ENCODE data around the gene USP12.
"Not testable (repeated sequence)": the region's sequence is repeated elsewhere in the genome, so short reads cannot be mapped to it uniquely, and the experiment has no call there.

USP12 gene

DNA sequence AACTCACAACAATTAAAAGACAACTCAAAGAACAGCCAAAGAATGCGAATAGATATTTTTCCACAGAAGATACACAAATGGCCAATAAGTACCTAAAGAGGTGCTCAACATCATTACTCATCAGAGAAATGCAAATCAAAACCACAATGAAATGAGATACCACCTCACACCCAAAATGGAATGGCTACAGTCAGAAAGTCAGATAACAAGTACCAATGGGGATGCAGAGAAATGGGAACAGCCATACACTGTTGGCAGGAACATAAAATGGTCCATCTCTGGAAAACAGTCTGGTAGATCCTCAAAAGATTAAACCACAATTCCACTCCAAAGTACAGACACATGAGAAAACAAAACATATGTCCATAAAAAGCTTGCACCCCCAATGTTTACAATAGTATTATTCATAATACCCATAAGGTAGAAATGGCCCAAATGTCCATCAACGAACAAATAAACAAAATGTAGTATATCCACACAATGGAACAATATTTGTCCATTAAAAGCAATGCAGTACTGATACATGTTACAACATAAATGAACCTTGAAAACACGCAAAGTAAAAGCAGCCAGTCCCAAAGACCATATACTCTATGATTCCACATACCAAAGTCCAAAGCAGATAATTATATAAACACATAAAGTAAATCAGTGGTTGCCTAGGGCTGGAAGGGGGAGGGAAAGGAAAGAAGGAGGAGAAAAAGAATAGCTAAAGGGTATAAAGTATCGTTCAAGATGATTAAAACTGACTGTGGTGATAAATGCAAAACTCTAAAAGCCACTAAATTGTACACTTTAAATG is 19.6 kb downstream of the USP12 start:
- H3K4me3 ChIP-seq (ENCODE audit: low read depth, low read length), result no peak overlapping the region

DNA sequence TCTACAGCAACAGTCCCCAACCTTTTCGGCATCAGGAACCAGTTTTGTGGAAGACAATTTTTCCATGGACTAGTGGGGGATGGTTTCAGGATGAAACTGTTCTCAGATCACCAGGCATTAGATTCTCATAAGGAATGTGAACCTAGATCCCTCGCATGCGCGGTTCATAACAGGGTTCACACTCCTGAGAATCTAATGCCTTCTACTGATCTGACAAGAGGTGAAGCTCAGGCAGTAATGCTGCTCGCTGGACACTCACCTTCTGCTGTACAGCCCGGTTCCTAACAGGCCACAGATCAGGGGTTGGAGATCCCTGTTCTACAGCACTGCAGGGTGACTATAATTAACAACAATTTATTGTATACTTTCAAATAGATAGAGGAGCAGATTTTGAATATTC is 21.9 kb downstream of the USP12 start:
- no peak overlapping the region for H3K4me3 ChIP-seq (ENCODE audit: low read depth, low read length)

DNA sequence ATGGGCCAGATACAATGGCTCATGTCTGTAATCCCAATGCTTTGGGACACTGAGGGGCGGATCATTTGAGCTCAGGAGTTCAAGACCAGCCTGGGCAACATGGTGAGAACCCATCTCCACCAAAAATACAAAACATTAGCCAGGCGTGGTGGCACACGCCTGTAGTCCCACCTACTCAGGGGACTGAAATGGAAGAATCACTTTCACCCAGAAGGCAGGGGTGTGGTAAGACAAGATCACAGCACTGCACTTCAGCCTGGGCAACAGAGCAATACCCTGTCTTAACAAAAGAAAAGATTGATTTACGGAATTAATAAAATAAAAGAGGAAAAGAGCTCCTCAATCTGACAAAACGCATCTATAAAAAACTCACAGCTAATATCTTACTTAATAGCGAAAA is 22.7 kb downstream of the USP12 start:
- no peak overlapping the region for H3K4me3 ChIP-seq (ENCODE audit: low read depth, low read length)

DNA sequence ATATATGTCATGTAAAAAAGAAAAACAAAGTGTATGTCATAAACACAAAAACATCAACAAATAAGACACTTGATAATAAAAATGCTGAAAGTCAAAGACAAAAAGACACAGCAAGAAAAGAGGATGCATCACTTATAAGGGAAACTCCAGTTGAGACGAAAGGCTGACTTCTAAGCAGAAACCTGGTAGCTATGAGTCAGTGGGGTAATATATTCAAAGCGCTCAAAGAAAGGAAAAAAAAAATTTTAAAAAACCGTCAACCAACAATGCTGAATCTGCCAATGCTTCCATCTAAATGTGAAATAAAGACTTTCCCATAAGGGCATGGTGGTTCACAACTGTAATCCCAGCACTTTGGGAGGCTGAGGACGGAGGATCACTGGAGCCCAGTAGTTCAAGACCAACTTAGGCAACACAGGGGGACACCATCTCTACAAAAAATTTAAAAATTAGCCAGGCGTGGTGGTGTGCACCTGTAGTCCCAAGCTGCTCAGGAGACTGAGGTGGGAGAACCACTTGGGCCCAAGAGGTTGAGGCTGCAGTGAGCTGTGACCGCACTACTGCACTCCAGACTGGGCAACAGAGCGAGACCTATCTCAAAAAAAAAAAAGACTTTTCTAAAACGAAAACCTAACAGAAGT is 24.0 kb downstream of the USP12 start:
- H3K4me3 ChIP-seq (ENCODE audit: low read depth, low read length), result no peak overlapping the region

DNA sequence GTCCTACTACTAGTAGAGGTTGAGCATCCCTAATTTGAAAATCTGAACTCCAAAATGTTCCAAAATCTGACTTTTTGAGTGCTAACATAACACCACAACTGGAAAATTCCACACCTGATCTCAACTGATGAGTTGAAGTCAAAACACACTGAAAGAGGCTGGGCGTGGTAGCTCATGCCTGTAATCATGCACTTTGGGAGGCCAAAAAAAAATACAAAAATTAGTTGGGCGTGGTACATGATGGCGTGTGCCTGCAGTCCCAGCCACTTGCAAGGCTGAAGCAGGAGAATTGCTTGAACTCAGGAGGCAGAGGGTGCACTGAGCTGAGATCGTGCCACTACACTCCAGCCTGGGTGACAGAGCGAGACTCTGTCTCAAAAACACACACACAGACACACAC is 29.9 kb downstream of the USP12 start:
- no peak overlapping the region for H3K4me3 ChIP-seq (ENCODE audit: low read depth, low read length)

DNA sequence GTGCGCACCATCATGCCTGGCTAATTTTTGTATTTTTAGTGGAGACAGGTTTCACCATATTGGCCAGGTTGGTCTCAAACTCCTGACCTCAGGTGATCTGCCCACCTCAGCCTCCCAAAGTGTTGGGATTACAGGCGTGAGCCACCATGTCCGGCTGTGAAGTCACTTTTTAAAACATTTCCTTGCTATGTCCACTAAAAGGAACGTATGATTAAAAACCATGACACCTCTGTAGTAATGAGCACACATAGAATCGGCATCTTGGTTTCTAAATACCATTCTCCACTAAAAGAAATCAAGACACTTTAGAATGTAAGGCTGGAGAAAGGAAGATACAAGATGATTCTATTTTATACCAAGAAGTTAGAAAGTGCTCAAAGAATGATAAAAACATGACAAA is 30.5 kb downstream of the USP12 start:
- not testable (repeated sequence) for H3K4me3 ChIP-seq (ENCODE audit: low read depth, low read length)

DNA sequence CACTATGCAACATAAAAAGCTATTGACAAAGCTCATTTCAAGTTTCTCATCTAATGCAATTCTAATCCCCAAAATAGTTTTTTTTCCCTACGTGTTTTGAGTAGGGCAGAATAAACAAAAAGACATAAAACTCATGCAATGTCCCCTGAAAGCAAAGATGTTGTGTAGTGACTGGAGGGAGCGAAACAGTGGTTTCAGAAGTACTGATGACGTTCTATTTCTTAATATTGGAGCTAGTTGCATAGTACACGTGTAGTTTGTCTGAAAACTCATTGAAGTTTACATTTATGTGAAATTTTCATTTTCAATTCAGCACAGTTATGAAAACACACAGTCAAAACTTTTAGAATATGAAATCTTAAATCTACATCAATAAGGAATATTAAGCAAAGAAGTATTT is 31.6 kb downstream of the USP12 start:
- no peak overlapping the region for H3K4me3 ChIP-seq (ENCODE audit: low read depth, low read length)

DNA sequence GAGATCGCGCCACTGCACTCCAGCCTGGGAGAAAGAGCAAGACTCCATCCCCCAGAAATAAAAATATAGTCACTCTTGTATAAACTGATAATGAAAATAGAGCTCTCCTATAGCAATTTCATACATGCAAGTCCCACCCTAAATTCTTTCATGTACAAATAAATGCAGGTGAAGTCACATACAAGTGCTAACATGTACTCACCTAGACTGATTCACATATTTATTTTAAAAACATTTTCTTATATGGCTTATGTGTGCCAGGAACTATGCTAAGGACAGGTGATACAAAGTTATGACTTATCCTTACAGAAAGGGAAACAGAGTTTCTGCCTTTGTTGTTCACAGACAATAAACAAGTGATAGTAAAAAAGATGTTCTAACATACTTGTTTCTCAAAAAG is 32.0 kb downstream of the USP12 start:
- H3K4me3 ChIP-seq (ENCODE audit: low read depth, low read length), result no peak overlapping the region

DNA sequence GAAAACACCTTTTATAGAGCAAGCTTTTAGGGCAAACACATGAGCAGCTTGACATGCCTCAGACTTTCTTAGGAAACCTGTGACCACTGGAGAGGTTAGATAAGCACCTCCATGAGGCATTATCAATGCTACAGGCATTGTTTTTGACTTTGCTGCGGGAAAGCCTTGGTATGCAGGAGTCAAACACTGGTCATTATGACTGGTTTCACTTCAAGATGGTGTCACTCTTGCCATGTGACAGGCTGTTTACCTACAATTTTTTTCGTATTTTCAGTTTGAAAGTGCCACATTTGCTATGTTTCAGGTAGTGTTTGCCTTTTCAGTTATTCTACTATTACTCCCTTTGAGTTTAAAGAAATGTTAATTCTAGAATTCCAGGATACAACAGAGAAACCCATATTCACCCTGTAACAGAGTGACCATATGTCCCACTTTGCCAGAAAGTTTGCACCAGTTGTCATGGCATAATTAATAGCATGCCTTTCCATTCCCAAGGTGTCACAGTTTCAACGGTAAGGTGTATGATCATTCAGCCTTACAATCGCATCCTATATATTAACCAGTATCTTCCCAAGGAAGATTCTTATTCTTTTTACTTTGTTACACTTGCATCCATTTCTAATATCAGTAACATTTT is 33.0 kb downstream of the USP12 start:
- H3K4me3 ChIP-seq (ENCODE audit: low read depth, low read length), result no peak overlapping the region

DNA sequence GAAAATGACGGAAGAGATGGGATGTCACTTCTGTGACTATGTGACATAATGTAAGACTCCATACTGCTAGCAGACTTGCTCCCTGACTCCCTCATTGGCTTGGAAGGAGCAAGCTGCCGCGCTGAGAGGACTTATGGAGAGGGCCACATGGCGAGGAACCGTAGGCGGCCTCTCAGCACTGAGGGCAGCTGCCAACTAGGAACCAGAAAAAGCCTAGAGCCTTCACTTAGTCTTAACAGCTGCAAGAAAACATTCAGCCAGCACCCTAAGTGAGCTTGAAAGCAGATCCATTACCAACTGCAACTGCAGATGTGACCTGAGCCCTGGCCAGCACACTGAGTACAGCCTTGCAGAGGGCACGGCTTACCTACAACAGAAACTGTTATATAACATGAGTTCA is 33.9 kb downstream of the USP12 start:
- no peak overlapping the region for H3K4me3 ChIP-seq (ENCODE audit: low read depth, low read length)

DNA sequence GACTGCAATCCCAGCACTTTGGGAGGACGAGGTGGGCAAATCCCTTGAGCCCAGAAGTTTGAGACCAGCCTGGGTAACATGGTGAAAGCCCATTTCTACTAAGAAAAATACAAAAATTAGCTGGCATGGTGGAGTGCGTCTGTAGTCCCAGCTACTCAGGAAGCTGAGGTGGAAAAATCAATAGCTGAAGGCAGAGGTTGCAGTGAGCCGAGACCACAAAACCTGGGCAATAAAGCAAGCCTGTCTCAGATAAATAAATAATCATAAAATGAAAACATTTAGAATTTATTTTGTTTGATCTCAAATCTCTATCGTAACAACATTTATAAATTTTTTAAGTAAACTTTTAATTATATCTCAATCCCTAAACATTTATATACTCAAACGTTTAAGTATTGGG is 36.6 kb downstream of the USP12 start:
- H3K4me3 ChIP-seq (ENCODE audit: low read depth, low read length), result no peak overlapping the region

DNA sequence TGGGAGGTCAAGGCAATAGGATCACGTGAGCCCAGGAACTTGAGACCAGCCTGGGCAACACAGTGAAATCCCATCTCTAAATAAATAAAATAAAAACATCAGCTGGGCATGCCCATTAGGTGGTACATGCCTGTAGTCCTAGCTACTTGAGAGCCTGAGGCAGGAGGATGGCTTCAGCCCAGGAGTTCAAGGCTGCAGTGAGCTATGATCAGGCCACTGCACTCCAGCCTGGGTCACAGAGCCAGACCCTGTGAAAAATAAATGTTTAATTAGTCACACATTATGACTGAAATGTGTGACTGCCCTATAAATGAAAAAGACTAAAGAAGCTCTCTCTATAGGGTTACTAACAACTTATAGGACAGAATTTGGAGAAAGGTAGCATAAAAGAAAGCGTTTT is 37.7 kb downstream of the USP12 start:
- H3K4me3 ChIP-seq (ENCODE audit: low read depth, low read length), result no peak overlapping the region

DNA sequence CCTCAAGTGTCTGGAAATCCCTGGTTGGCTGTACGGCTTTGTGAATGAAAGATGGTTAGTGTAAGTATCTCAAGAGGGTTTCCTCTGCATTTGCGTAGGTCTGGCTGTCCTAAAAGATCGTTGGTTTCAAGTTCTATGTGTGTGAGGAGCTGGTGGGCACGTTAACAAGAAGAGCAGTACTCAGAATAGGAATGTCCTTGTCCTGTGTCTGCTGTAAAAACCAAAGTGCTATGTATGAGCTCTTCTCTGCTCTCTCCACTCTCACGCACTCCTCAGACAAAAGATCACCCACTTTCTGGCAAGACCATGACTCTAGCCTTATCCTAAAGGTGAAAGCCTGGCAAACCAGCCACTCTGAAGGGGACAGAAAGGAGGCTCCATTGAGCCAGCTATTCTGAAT is 39.1 kb downstream of the USP12 start:
- H3K4me3 ChIP-seq (ENCODE audit: low read depth, low read length), result no peak overlapping the region

DNA sequence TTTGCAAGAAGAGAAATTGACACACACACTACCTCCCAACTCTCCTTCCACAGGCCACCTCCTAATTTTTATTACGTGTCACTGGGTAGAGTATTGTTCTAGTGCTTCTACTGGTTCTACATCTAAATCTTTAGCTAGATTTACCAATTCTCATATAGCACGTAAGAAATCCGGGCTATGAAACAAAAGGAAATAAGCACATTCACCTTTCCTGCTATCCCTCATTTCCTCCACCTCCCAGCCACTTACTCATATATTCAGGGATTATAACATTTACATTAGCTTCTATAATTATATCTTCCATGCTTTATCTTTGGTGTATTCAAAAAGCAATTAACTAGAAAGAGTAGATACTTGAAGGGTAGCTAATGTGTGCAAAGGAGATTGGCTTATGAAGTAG is 39.7 kb downstream of the USP12 start:
- H3K4me3 ChIP-seq (ENCODE audit: low read depth, low read length), result no peak overlapping the region

DNA sequence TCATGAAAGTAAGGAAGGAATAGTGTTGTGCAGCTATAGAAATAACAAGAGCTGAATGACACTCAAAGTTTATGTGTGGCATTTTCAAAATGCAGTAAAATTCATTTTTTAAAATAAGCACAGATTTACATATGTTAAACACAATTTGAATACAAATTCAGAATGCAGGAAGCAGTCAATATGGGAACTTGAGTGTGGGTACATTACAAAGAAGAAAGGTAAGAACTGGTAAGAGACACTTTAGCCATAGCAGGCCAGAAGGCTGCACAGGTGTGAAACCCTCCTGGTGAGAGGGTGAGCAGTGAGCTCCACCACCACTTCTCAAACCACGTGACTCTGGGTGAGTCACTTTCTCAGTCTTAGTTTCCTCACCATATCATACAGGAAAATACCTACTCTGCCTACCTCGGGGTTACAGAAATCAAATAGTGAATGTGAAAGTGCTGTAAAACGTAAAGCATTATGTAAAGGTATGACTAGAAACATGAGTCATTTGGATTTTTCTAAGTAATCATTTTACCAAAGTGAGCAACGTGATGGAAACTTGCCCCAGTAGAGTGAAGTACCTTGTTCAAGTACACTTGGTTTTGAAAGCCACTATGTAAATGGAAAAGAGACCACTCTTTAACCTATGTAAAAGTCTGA is 40.5 kb downstream of the USP12 start:
- no peak overlapping the region for H3K4me3 ChIP-seq (ENCODE audit: low read depth, low read length)

DNA sequence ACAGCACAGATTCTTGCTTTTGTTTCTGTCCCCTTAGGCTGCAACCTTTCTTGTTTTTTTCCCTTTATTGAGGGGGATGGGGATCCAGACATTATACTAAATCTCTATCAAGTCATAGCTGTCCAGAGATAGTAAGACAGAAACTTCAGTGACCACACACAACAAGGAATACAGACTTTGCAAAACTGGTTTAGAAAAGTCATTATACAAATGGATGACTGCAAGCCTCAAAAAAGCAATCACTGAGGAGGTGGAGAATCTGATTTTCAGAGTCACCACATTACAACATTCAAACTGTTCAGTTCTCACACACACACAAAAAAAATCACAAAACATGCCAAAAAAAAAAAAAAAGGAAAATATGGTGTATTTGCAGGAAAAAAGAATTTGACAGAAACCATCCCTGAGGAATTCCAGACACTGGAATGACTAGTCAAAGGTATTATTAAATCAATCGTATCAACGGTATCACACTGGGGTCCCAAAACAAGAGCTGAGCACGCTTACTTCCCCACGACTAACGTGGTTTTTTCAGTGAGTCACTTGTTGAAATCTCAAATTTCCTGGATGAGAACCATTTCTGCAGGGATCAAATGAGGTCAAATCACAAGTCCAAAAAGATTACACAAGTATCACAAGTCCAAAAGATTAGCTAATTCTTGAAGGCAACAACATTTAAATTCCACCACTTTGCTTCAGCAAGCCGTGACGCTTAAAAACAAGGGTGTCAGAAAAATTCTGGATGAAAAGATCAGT is 41.2 kb downstream of the USP12 start:
- no peak overlapping the region for H3K4me3 ChIP-seq (ENCODE audit: low read depth, low read length)

DNA sequence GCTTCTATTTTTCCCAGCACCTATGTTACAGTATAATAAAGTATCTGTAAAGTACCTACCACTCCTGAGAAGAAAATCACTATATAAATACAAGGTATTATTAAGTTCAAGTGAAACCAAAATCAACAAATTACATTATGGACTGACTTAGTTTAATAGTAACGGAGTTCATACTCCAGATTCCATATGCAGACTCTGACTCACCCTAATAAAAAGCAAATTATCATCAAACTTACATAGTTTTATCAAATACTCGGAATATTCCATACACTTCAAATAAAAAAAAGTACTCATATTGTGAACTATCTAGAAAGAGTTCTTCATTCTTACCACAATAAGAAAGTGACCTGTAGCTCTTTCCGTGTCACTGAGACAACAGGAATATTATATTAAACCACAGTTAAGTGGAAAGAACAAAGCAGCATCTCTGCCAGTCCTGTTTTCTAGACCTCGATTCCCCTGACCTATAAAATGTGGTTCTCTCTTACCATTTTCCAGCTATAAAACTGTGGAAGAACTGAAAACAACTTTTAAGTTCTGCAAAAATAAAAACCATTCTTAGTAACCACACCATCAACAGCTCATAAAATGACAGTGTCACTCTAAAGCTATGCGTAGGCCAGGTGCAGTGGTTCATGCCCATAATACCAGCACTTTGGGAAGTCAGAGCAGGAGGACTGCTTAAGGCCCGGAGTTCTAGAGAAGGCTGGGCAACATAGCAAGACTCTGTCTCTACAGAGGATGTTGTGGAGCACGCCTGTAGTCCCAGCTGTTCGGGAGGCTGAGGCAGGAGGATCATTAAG is 42.6 kb downstream of the USP12 start:
- H3K4me3 ChIP-seq (ENCODE audit: low read depth, low read length), result no peak overlapping the region

DNA sequence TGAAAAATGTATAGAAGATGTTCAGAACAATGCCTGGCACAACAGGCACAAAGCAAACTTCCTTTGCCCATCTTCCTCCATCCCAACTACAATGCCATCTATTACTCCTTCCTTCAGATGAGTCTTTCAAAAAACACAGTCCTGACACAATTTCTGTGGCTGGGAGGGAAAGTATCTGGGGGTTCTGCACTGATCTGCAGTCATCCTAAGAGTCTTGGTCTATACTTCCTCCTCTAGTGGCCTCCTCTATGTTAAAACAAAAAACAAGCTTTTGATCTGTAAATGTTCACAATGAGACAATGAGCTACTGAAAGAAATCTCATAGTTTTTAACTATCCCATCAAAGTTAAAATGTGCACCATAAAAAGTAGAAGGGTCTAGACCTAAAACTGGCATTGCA is 44.8 kb downstream of the USP12 start:
- H3K4me3 ChIP-seq (ENCODE audit: low read depth, low read length), result no peak overlapping the region

DNA sequence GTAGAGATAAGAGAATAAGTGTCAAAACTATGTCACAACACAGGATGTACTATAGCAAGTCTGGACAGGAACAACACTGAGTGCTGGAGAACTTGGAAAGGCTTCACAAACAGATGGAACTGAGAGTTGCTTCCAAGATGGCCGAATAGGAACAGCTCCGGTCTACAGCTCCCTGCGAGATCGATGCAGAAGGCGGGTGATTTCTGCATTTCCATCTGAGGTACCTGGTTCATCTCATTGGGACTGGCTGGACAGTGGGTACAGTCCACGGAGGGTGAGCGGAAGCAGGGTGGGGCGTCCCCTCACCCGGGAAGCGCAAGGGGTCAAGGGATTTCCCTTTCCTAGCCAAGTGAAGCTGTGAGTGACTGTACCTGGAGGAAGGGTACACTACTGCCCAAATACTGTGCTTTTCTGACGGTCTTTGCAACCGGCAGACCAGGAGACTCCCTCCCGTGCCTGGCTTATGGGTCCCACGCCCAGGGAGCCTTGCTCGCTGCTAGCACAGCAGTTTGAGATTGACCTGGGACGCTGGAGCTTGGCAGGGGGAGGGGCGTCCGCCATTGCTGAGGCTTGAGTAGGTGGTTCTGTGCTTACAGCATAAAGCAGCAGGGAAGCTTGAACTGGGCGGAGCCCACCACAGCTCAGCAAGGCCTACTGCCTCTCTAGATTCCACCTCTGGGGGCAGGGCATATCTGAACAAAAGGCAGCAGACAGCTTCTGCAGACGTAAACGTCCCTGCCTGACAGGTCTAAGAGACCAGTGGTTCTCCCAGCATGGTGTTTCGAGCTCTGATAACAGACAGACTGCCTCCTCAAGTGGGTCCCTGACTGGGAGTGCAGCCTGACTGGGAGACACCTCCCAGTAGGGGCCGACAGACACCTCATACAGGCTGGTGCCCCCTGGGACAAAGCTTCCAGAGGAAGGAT is 46.0 kb downstream of the USP12 start:
- no peak overlapping the region for H3K4me3 ChIP-seq (ENCODE audit: low read depth, low read length)

All from iPS-11a (cell line).